Measurements from ENCODE around the gene MT1B.

Gene MT1B

GRCh38 chr16:56643833-56644232, 7.9 kb upstream of the MT1B start:
- TF ChIP-seq FOXP2 (optimal IDR thresholded peaks at IDR 0.05; ENCODE audit: borderline replicate concordance, extremely low read depth, extremely low read length, insufficient read depth) (no peak), REST (IDR thresholded peaks at IDR 0.05; ENCODE audit: insufficient read depth in 1 of 2, low read depth in 2 of 2, low read length in 2 of 2) (peak in 1 of 2 experiments; percentile 71; a peak in 2 of 4 replicates), SIN3A (IDR thresholded peaks at IDR 0.05; ENCODE audit: borderline replicate concordance, insufficient read depth, low read length) (no peak), TAF1 (IDR thresholded peaks at IDR 0.05; ENCODE audit: borderline replicate concordance, insufficient read depth, low read length) (no peak), POLR2AphosphoS5 (IDR thresholded peaks at IDR 0.05; ENCODE audit: low read depth, low read length) (no peak)

GRCh38 chr16:56645311-56645710, 6.4 kb upstream of the MT1B start:
- TF ChIP-seq TAF1 (IDR thresholded peaks at IDR 0.05; ENCODE audit: borderline replicate concordance, insufficient read depth, low read length), result no peak
- no peak for TF ChIP-seq POLR2AphosphoS5 (IDR thresholded peaks at IDR 0.05; ENCODE audit: low read depth, low read length)
- TF ChIP-seq SIN3A (IDR thresholded peaks at IDR 0.05; ENCODE audit: borderline replicate concordance, insufficient read depth, low read length), result no peak
- TF ChIP-seq REST (IDR thresholded peaks at IDR 0.05; ENCODE audit: insufficient read depth in 1 of 2, low read depth in 2 of 2, low read length in 2 of 2), result no peak
- TF ChIP-seq FOXP2 (optimal IDR thresholded peaks at IDR 0.05; ENCODE audit: borderline replicate concordance, extremely low read depth, extremely low read length, insufficient read depth), result no peak

- TF ChIP-seq REST (IDR thresholded peaks at IDR 0.05; ENCODE audit: insufficient read depth in 1 of 2, low read depth in 2 of 2, low read length in 2 of 2) (peak in 1 of 2 experiments; percentile 82; a peak in 2 of 4 replicates), POLR2AphosphoS5 (IDR thresholded peaks at IDR 0.05; ENCODE audit: low read depth, low read length) (no peak)
Measured at GRCh38 chr16:56645838-56646237, 5.8 kb upstream of the MT1B start.

- TF ChIP-seq REST (IDR thresholded peaks at IDR 0.05; ENCODE audit: insufficient read depth in 1 of 2, low read depth in 2 of 2, low read length in 2 of 2), result no peak
- no peak for TF ChIP-seq TAF1 (IDR thresholded peaks at IDR 0.05; ENCODE audit: borderline replicate concordance, insufficient read depth, low read length)
- TF ChIP-seq POLR2AphosphoS5 (IDR thresholded peaks at IDR 0.05; ENCODE audit: low read depth, low read length), result no peak
- TF ChIP-seq FOXP2 (optimal IDR thresholded peaks at IDR 0.05; ENCODE audit: borderline replicate concordance, extremely low read depth, extremely low read length, insufficient read depth), result no peak
- no peak for TF ChIP-seq SIN3A (IDR thresholded peaks at IDR 0.05; ENCODE audit: borderline replicate concordance, insufficient read depth, low read length)
Measured at GRCh38 chr16:56647641-56648431, 3.9 kb upstream of the MT1B start.
